Upper lobe of left lung (tissue), 4 donors: ENCODE data around the gene KCNQ1OT1.

Source experiments
- POLR2A ChIP-seq, 4 donors: fragments of 450-650 bp; IDR thresholded peaks; one replicate each; pipeline ENCODE4 v1.5.1; 2016 to 2017; ENCODE audit warnings: antibody characterized with exemption in 4 of 4, mild to moderate bottlenecking in 2 of 4
- TF ChIP-seq, protein P1 (sequence below), 6 experiments: fragments of 450-650 bp in 4 of 6; fragments of 200-600 bp in 2 of 6; sonication (generic) in 2 of 6; IDR thresholded peaks; one replicate each; pipeline ENCODE4 v1.5.1; 2016 to 2019; ENCODE audit warnings: antibody characterized with exemption in 6 of 6

- TF ChIP-seq, protein P1, sequence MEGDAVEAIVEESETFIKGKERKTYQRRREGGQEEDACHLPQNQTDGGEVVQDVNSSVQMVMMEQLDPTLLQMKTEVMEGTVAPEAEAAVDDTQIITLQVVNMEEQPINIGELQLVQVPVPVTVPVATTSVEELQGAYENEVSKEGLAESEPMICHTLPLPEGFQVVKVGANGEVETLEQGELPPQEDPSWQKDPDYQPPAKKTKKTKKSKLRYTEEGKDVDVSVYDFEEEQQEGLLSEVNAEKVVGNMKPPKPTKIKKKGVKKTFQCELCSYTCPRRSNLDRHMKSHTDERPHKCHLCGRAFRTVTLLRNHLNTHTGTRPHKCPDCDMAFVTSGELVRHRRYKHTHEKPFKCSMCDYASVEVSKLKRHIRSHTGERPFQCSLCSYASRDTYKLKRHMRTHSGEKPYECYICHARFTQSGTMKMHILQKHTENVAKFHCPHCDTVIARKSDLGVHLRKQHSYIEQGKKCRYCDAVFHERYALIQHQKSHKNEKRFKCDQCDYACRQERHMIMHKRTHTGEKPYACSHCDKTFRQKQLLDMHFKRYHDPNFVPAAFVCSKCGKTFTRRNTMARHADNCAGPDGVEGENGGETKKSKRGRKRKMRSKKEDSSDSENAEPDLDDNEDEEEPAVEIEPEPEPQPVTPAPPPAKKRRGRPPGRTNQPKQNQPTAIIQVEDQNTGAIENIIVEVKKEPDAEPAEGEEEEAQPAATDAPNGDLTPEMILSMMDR (IDR thresholded peaks at IDR 0.05) = no peak
- no peak for TF ChIP-seq POLR2A (IDR thresholded peaks at IDR 0.05)
These were observed 26.6 kb downstream of the KCNQ1OT1 start for GRCh38 chr11:2673250-2673610.
